Activated CD8-positive, alpha-beta memory T cell treated with anti-CD3 and anti-CD28 coated beads for 36 hours (primary cell): ENCODE measurements around the gene STARD4. TPM values are rescaled to one million over a fixed set of nuclear protein-coding genes. Genes with fewer than 3 reads are reported as not detected.

Experiments used
- total RNA-seq, 2 experiments: library from RNA; stranded (reverse); gene quantifications; one replicate each; pipeline ENCODE4 v1.2.3, GENCODE V29; 2021

STARD4 gene
- total RNA-seq, 2 experiments from 2014 or later = 50.7 to 51.7 TPM

Other genes with a start within 250 kb of the STARD4 start
- gene NREP, start 244.7 kb upstream of the STARD4 start, total RNA-seq = 1 to 10 TPM; 7.0 to 7.7 TPM